Stimulated activated CD4-positive, alpha-beta T cell treated with anti-CD3 and anti-CD28 coated beads, Interleukin-15, amount 100 ng/mL, for 48 hours (primary cell): ENCODE results near the gene DEGS2.

Experiments
- DNase-seq, 2 donors: peaks; one replicate each; pipeline ENCODE4 v3.0.0-alpha.2; 2020; ENCODE audit warnings: low read depth in 2 of 2

The DEGS2 gene

DNA sequence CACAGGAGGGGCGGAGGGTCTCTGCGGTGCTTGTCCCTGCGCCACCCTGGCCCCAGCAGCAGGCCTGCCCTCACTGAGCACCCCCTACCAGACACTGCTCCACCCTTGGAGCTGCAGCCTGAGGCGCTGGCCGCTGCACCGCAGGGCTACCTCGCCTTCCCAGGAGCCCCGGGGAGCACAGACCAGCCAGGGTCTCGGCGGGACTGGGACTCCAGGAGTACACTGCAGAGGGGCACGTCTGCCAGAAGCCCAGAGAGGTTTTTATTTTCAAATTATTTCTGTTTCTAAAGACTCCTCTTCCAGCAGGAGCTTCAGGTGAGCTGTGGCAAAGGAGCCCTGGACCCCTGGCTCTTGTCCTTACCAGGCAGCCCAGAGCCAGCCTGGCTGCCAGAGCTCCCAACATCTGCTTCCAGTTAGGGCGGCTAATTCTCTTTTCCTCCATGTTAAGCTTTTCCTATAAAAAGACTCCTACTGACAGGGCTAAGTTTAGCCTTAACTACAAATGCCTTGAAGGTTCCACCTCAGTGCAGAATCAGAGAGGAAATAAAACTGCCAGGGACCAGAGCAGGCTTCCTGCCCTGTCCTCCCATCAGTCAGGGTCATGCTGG is 26.4 kb downstream of the DEGS2 start:
- DNase-seq, result no peak

- no peak for DNase-seq
Measured at GRCh38 chr14:100132161-100132902, 27.1 kb downstream of the DEGS2 start.

DNA sequence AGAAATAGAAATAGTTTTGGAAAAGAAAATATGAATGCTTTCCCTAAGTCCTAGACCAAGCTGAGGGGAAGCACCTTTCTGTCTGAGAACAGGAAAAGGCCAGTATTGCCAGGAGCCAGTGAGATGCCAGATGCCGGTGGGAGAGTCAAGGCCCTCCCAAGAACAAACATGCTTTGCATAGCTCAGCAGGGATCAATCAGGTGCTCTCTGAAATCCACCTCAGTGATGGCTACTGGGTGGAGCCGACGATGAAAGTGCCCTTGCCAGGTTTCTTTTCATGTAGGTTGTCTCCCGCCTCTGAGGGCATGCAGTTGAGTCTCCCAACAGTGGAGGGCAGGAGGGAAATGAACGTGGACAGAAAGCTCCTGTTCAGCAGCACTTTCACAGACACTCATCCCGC is 28.3 kb downstream of the DEGS2 start:
- no peak for DNase-seq

- no peak for DNase-seq
Measured at GRCh38 chr14:100130521-100130920, 28.9 kb downstream of the DEGS2 start.

DNA sequence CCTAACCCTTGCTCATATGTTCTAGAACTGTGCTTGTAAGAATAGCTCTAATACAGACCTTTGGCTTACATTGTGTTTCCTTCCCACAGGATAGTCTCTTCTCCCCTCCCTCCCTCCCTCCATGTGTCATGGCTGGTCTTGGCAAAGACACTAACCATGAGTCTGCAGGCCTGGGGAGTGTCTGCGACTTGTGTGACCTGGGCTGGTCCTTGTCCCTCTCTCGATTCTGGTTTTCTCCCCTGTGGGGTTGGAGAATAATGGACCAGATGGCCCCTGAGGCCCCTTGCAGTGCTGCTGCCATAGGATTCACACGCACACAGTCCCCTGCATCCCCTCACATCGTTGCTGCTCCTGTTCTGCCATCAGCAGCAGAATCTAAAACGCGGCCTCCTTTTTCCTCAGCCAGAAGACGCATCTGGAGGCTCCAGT is 30.3 kb downstream of the DEGS2 start:
- DNase-seq, result no peak

- no peak for DNase-seq
Measured at GRCh38 chr14:100128688-100129087, 30.8 kb downstream of the DEGS2 start.

- DNase-seq, result no peak
Measured at GRCh38 chr14:100127853-100128455, 31.5 kb downstream of the DEGS2 start.

- DNase-seq, result no peak
Measured at GRCh38 chr14:100126401-100126800, 33.0 kb downstream of the DEGS2 start.

DNA sequence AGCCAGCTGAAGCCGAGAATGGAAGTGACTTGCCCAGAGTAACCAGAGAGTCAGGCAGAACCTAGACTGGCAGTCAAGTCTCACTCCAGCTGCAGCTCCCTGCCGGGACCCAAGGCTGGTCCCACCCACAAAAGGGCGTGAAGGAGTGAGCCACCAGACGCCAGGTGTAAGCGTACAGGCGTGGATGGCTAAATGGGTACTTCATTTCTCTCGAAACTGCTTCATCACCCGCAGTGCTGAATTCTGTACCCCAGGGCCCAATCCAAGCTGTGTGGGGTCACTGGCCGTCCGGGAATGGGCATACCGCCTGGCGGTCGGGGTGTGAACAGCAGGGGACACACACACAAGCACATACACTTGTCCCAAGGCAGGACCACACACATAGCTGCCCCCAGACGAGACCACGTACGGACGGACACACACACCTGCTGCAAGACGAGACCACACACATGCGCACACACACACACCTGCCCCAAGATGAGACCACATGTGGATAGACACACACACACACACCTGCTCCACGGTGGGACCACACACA is 34.8 kb downstream of the DEGS2 start:
- DNase-seq, result no peak

GRCh38 chr14:100123618-100124017 is 35.8 kb downstream of the DEGS2 start:
- DNase-seq, result no peak

DNA sequence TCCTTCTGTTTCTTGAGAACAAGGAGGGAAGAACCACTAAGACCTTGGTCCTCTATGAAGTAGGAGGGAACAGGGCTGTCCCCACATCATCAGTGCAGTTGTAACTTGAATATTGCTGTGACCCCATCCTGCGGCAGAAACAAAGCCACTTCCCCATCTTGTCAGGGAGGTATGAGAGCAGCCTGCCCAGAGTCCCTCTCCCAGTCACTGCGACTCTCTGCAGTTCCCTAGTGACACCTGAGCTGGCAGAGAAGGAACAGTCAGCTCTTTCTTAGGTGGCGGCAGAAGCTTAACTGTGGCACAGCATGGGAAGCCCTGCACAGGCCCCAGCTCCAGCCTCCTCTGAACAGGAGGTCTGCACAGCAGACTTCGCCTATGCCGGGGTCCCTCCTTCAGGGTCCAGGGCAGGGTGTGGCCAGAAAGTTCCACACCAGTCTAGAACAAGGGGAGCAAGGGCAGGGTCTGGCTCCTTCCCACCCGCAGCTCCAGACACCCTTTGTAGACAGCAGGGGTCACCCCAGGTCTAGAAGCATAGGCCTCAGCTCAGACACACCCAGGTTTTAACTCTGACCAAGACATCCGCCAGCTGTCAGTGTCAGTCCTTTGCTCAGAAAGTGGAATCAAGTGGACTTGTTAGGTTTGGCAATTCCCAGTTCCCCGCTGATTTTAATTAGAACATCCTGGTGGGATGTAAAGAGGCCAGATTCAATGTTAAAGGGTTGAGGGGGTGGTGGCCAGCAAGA is 36.8 kb downstream of the DEGS2 start:
- DNase-seq, result no peak

- no peak for DNase-seq
Measured at GRCh38 chr14:100121643-100122480, 37.6 kb downstream of the DEGS2 start.

DNA sequence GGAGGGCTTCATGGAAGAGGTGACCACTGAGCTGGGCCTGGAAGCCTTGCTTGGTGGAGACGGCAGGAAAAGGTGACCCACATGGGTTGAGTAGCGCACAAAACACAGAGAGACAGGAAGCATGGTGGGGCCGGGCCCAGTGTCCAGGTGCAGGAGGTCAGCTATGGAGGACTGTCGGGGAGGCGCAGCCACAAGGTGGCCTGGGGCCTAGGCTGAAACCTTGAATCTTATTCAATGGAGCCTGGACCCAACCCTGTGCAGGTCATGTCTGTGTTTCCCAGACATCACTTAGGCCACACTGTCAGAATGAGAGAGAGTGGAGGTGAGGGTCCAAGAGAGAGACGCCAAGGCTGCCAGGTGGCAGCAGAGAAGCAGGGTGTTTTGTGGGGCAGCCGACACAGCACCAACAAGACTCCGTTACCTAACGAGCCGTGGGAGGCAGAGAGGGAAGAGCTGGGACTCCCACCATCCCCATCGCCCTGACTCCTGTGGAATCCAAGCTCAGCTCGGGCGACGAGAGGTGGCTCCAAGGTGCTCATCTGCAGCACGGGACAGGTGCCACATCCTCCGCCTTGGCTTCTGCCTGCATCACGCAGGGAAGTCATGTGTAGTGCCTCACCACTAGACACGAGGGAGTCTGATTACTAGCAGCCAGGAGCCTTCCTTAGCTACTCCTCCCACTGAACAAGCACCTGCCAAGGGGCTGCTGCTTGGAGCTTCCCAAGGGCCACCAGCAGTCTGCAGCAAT is 38.7 kb downstream of the DEGS2 start:
- no peak for DNase-seq

DNA sequence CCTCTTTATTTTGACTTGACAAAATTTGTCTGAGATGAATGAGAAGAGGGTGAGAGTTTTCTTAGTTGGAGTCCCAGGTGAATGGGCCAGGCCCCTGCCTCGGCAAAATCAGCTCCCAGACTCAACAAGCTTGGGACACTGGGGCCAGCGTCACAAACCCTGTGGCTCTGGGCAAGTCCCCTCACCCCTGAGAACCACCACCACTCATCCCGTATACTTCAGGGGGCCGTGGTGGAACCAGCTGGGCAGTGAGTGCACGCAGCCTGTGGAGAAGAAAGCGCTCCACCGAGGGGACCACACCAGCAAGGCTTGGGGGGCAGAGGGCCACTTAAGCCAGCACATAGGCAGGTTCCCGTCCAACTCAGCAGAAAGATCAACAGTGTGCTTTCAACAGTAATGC is 40.2 kb downstream of the DEGS2 start:
- no peak for DNase-seq

DNA sequence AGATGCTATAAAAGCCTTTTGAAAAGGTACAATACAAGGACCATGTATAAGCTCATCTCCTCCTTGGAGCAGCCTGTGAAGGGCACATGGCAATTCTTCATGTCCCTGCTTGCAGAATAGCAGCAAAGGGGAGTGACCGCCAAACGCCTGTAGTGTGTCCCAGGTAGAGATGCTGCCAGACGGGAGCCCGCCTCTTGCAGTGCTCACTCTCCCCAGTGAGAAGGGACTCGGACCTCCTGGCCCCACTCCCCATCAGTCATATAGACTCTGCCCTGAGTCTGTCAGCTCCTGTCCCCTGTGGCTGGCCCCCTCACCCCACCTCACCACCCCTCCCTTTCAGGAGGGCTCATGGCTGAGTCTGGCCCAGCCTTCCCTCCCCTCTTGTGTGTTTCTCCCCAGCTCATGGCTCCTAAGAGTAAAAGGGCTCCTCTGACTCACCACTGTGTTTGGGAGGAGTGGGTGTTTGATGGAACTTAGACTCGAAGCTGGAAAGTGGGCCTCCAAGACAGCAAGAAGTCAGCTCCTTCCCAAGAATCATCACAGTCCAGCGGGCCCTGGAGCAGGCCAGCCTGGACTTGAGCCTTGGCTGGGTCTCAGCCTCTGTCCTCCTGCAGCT is 40.9 kb downstream of the DEGS2 start:
- no peak for DNase-seq

GRCh38 chr14:100117633-100118395 is 41.6 kb downstream of the DEGS2 start:
- DNase-seq, result no peak

DNA sequence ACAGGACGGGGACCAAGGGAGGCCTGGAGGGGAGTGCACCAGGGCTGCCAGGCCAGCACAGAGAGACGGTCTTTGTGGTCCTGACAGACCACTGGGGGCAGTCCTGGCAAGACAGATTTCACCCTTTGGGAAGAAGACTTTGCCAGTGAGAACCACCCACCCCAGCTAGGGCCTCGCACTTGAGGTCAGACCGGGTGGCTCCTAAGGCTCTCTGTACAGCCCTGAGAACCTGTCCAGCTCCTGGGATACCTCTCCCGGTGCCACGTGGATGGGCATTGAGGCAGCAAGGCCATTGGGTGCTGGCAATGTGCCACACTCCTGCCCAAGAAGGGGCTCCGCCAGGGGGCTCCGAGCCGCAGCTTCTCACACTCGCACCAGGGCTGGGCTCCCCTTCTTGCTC is 42.4 kb downstream of the DEGS2 start:
- no peak for DNase-seq

GRCh38 chr14:100116134-100116533 is 43.3 kb downstream of the DEGS2 start:
- DNase-seq, result no peak

DNA sequence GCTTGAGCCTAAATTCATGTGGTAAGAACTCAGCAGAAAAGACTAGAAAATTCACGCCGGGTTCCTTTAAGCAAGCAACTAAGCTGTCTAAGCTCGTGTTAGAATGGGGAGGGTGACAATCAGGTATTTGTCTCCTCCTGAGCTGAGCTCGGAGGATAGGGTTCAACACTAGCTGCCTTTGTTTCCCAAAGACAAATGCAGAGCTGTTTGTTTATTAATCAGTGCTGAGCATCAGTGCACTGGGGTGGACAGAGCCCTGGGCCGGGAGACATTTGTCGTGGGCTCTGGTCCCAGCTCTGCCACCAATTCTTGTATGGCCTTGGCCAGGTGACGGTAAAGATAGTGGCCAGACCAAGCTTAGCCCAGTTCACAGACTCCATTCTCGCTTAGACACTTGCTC is 43.7 kb downstream of the DEGS2 start:
- DNase-seq, result no peak
